GM12801 (cell line): ENCODE data around the gene GALNT2.

Experiments used
- TF ChIP-seq, protein P1 (sequence below): IDR thresholded peaks from one replicate; pipeline ENCODE4 v1.5.1; 2011; ENCODE audit warnings: control low read depth; ENCODE audit not compliant: insufficient read length; ENCODE audit errors: extremely low read depth

The GALNT2 gene

DNA sequence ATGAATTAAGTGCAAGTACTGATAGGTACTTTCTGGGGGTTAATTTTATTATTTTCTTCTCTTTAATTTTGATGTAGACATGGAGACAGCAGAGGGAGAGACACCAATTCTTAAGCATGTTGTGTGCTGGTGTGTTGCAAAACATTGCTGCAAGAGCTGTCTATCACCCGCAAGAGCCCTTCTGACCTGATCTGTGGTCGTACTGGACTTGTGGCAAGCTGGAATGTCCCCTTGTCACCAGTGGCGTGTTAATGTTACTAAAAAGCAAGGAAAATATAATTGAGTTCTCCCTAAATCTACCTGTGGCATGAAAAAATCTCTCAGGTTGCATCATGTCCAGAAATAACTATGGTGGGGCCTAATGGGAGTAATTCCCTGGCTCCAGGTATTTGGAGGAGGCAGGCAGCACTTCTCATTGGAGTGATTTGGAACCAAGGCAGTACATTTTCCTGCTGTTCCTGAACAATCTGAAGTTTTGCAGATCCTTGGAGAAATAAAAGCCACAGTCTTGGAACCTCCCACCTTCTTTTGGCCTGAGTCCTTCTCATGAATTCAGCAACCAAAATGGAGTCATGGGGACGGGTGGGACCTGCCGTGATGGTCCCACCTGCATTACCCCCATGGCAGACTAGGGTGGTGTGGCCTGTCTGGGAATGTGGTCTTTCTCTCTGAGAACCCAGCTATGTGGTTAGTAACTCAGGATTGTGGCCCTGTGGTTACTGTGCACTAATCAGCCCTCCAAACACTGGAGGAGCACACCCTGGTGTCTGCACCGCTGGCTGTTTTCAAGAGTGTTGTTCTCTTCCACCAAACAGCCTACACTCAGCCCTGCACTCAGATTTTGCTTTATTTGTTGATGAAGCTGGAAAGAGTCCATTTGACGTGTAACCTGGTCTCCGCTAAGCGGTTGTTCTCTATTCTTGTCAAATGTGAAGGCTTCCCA, 57.4 kb downstream of the GALNT2 start:
- TF ChIP-seq, protein P1, sequence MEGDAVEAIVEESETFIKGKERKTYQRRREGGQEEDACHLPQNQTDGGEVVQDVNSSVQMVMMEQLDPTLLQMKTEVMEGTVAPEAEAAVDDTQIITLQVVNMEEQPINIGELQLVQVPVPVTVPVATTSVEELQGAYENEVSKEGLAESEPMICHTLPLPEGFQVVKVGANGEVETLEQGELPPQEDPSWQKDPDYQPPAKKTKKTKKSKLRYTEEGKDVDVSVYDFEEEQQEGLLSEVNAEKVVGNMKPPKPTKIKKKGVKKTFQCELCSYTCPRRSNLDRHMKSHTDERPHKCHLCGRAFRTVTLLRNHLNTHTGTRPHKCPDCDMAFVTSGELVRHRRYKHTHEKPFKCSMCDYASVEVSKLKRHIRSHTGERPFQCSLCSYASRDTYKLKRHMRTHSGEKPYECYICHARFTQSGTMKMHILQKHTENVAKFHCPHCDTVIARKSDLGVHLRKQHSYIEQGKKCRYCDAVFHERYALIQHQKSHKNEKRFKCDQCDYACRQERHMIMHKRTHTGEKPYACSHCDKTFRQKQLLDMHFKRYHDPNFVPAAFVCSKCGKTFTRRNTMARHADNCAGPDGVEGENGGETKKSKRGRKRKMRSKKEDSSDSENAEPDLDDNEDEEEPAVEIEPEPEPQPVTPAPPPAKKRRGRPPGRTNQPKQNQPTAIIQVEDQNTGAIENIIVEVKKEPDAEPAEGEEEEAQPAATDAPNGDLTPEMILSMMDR = no peak

DNA sequence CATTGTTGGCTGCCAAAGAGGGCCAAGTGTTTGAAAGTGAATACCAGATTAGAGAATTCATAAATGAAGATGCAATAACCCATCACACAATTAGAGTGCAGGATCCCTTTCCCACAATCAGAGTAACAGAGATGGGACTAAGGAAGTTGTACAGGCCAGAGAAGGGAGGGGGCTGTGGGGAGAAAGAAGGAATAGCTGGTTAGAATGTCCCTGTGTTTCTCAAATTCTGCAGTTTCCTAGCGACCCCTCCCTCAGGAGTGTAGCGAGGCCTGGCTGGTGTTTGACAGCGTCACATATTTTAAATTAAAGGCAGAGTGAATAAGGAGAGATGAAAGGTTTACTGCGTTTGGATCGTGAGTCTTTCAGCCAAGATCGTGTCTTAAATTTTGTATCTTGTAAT, 58.1 kb downstream of the GALNT2 start:
- TF ChIP-seq, protein P1 = no peak

DNA sequence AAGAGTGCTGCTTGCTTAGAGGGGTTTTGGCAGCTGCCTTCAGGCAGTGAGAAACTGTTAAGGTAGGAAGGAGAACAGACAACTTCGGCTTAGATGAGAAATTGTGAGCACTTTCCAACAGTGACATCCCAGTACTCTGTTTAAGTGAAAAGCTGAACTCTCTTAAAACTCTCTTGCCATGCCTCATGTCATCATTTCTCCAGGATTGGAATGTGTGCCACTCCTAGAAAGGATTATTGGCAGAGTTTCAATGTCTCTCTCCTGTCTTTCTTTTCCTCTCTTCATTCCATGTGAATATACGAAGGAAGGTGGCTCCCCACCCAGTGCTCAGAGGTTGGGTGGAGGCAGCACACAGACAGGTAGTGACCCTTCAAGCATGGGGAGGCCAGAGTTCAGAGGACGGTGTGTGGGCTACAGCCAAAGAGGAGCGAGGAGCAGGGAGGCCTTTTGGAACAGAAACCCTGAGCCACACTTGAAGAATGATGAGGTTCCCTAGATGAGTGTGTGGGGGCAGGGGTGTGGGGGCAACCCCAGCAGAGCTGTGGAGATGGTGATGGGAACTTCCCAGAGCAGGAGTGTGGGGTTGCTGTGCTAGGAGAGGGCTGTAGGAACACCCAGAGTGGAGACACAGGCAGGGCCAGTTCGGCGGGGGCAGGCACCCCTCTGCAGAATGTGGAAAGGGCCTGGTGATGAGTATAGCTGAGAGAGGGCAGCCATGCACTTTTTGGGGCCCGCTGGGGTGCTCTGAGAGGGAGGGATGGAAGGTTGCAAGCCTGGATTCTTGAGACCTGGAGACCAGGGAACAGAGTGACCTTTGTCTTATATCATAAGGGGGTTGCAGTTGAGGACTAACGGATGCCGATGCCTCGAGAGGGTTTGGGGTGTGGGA, 58.8 kb downstream of the GALNT2 start:
- TF ChIP-seq, protein P1 = no peak

DNA sequence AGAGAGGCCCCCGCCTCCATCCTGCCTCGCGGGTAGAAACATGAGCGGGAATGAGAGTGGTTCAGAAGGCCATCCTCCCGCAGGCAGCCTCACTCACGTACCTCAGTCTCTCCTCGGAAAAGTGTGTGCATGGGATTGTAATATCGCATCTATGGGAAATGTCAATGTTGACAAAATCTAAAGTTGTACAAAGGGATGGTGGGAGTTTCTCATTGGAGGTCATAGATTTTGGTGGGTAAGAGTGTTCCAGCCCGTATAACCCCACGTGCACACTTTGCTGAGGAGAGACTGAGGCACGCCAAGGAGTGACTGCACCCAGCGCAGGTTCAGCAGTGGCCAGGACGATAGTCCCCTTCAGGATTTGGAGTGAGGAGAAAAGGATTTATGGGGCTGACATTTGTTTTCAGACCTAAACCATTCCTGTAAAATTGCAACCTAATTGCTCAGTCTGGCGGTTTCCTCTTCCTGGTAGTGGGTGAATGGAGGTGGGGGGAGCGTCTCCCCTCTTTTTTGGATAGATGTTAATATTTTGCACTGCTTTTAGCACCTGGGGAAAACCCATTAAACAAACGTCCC, 59.6 kb downstream of the GALNT2 start:
- TF ChIP-seq, protein P1 = no peak

DNA sequence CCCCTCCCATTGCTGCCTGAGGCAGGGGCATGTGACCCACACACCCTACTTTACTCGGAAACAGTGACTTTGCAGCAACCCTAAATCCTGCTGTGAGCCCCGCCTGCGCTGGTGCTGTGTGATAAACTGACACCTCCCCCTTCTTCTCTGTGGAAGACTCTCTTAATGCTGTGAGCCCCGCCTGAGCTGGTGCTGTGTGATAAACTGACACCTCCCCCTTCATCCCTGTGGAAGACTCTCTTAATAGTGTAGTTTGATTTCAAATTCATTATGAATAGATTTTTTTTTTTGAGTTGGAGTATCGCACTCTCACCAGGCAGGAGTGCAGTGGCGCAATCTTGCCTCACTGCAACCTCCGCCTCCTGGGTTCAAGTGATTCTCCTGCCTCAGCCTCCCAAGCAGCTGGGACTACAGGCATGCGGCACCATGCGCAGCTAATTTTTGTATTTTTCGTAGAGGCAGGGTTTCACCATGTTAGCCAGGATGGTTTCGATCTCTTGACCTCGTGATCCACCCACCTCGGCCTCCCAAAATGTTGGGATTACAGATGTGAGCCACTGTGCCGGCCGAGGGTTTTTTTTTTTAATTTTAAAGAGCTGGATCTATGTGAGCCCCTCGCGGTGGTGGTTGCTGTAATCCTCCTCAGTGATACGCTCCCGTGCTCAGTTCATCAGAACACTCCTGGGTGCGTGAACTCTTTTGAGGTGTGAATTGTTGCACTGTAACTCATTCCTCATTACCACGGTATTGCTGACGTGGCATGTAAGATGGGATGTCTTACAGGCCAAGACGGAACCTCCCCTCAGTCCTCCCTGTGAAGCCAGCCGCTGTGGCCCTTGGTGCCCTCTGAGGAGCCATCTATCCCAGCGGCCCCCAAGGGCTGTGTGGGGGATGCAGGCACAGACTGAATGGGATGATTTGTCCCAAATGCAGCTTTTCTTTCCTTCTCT, 60.3 kb downstream of the GALNT2 start:
- TF ChIP-seq, protein P1 = no peak

DNA sequence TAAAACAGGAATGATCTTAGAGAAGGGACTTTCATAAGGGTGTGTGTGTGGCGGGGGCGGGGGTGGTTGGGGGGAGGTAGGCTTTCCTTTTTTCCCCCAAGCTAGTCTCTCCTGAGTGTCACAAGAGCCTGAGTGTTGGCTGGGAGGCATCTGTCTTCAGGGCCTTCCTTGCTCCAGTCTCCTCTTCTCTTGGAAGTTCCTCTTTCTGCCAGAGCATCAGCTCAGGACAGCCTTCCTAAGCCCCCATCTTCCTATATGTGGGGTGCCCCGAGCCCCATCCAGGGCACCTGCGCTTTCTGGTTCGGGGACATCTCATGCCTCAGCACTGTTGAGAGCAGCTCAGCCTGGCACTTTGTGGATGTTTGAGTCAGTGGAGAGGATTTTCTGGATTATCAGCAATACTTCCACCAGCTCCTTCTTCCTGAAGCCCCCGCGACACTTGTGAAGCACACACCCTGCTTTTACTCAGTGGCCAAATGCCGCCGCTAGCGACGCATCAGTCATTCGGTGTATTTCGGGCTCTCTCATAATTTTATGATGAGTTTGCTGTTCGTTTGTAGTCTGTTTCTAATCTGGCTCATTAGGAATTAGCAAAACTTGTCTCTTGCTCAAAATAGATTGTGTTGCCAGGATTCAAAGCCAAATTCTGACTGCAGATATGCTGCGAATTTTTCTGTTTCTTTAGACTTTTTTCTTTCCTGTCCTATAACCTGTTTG, 61.7 kb downstream of the GALNT2 start:
- TF ChIP-seq, protein P1 = no peak
